Cardiac muscle cell (in vitro differentiated cells and primary cell): ENCODE results near the gene RPS6KA5. TPM values are rescaled to one million over a fixed set of nuclear protein-coding genes. Genes with fewer than 3 reads are reported as not detected.
A peak's percentile ranks its signal among the peaks of the same experiment; 100 is the strongest.

ENCODE experiments used
- DNase-seq, 2 donors: peaks; one replicate each; pipeline versions ENCODE4 v3.0.0 to v3.0.0-alpha.2; 2010 to 2017; ENCODE audit warnings: low read depth in 1 of 2, low spot score in 1 of 2
- H3K27ac ChIP-seq: fragments of 200-600 bp; sonication (generic); 2 replicates; pipeline ENCODE4 v1.5.1; 2016
- H3K27me3 ChIP-seq: fragments of 200-600 bp; sonication (generic); 2 replicates; pipeline ENCODE4 v1.6.0; 2016; ENCODE audit warnings: control low read depth
- H3K36me3 ChIP-seq: fragments of 200-600 bp; sonication (generic); 2 replicates; pipeline ENCODE4 v1.5.1; 2016; ENCODE audit warnings: control low read depth
- H3K4me1 ChIP-seq: fragments of 200-600 bp; sonication (generic); 2 replicates; pipeline ENCODE4 v1.8.1; 2017; ENCODE audit warnings: low read depth, mild to moderate bottlenecking, mixed run types
- H3K4me3 ChIP-seq: fragments of 200-600 bp; sonication (generic); 2 replicates; pipeline ENCODE4 v1.5.1; 2016; ENCODE audit warnings: mild to moderate bottlenecking
- H3K9me3 ChIP-seq: fragments of 200-600 bp; sonication (generic); 2 replicates; pipeline ENCODE4 v1.5.1; 2017; ENCODE audit warnings: low read depth, mild to moderate bottlenecking, control low read depth
- CTCF ChIP-seq: IDR thresholded peaks from 2 replicates; pipeline ENCODE4 v1.5.1; 2012; ENCODE audit warnings: low read depth, mild to moderate bottlenecking, low read length
- polyA plus RNA-seq: library from polyadenylated mRNA; unstranded; fragments of >200 nt; fragmentation: Nextera tagmentation; extraction: Ambion mirVana; gene quantifications from 2 replicates; pipeline ENCODE4 v1.2.1, GENCODE V29; 2016
- total RNA-seq: library from RNA; depleted of rRNA; stranded (reverse); fragments of >200 nt; gene quantifications from 2 replicates; pipeline ENCODE4 v1.2.3, GENCODE V29; 2016

RPS6KA5 gene
- total and polyA plus RNA-seq, 2 experiments from 2014 or later, result 3.3 to 10.9 TPM

GRCh38 chr14:90853116-90853515, 207.3 kb downstream of the RPS6KA5 start:
- Histone ChIP-seq H3K36me3 (no peaks in the 10 kb centered on the region), H3K9me3 (no peaks in the 10 kb centered on the region), H3K27me3 (no peaks in the 10 kb centered on the region), H3K4me1 (peaks cover 4% of the 10 kb centered on the region), H3K27ac (no peak overlapping the region), H3K4me3 (no peak overlapping the region)
- no peak for TF ChIP-seq CTCF
- DNase-seq, result no peak

GRCh38 chr14:90851327-90852036, 209.0 kb downstream of the RPS6KA5 start:
- no peak overlapping the region for H3K4me3 ChIP-seq
- peaks cover 4% of the 10 kb centered on the region for H3K4me1 ChIP-seq
- H3K27ac ChIP-seq, result no peak overlapping the region
- no peak for TF ChIP-seq CTCF
- H3K9me3 ChIP-seq, result no peaks in the 10 kb centered on the region
- DNase-seq, result no peak
- H3K36me3 ChIP-seq, result no peaks in the 10 kb centered on the region
- no peaks in the 10 kb centered on the region for H3K27me3 ChIP-seq

- peak in 1 of 2 donors; percentile 60 for DNase-seq
- no peak for TF ChIP-seq CTCF
- Histone ChIP-seq H3K27me3 (no peaks in the 10 kb centered on the region), H3K4me1 (peaks cover 4% of the 10 kb centered on the region), H3K36me3 (no peaks in the 10 kb centered on the region), H3K27ac (no peak overlapping the region), H3K9me3 (no peaks in the 10 kb centered on the region), H3K4me3 (no peak overlapping the region)
Measured at GRCh38 chr14:90850487-90850886, 210.0 kb downstream of the RPS6KA5 start.

- no peak for DNase-seq
- H3K9me3 ChIP-seq, result no peaks in the 10 kb centered on the region
- no peak for TF ChIP-seq CTCF
- no peak overlapping the region for H3K27ac ChIP-seq
- peaks cover 4% of the 10 kb centered on the region for H3K4me1 ChIP-seq
- H3K4me3 ChIP-seq, result no peak overlapping the region
- H3K36me3 ChIP-seq, result no peaks in the 10 kb centered on the region
- no peaks in the 10 kb centered on the region for H3K27me3 ChIP-seq
Measured at GRCh38 chr14:90849787-90850444, 210.5 kb downstream of the RPS6KA5 start.

GRCh38 chr14:90848944-90849731, 211.3 kb downstream of the RPS6KA5 start:
- DNase-seq, result no peak
- Histone ChIP-seq H3K27me3 (no peaks in the 10 kb centered on the region), H3K4me1 (peaks cover 4% of the 10 kb centered on the region), H3K36me3 (no peaks in the 10 kb centered on the region), H3K27ac (no peak overlapping the region), H3K4me3 (no peak overlapping the region), H3K9me3 (no peaks in the 10 kb centered on the region)
- no peak for TF ChIP-seq CTCF
